Measurements from ENCODE around the gene CAST. TPM values are rescaled to one million over a fixed set of nuclear protein-coding genes. Genes with fewer than 3 reads are reported as not detected.
"Not testable (repeated sequence)": the region's sequence is repeated elsewhere in the genome, so short reads cannot be mapped to it uniquely, and the experiment has no call there.

Gene CAST
- 84.4 TPM for total RNA-seq

- DNase-seq (ENCODE audit: low spot score): peak; percentile 97
- peak; percentile 78 for ATAC-seq
Measured at GRCh38 chr5:96661855-96662724, at the start of gene CAST. Gene CAST, plus strand, starts transcription at chr5:96662376. Its CDS starts 47 bp downstream, at chr5:96662423.

- DNase-seq (ENCODE audit: low spot score): peak; percentile 52
- ATAC-seq: peak; percentile 98
Measured at GRCh38 chr5:96614110-96614691, 48.0 kb upstream of the CAST start.

- ATAC-seq: no peak
- no peak for DNase-seq (ENCODE audit: low spot score)
Measured at GRCh38 chr5:96615223-96615622, 47.0 kb upstream of the CAST start.

GRCh38 chr5:96616801-96617200 is 45.4 kb upstream of the CAST start:
- DNase-seq (ENCODE audit: low spot score) (no peak), ATAC-seq (no peak)

- ATAC-seq; DNase-seq (ENCODE audit: low spot score): not testable (repeated sequence)
Measured at GRCh38 chr5:96618311-96619016, 43.7 kb upstream of the CAST start.

- ATAC-seq: no peak
Measured at GRCh38 chr5:96619946-96620345, 42.2 kb upstream of the CAST start.

GRCh38 chr5:96624596-96624995 is 37.6 kb upstream of the CAST start:
- ATAC-seq (no peak), DNase-seq (ENCODE audit: low spot score) (no peak)

More at GRCh38 chr5:96619946-96620345, 42.2 kb upstream of the CAST start:
- no peak for DNase-seq (ENCODE audit: low spot score)

- ATAC-seq: no peak
- DNase-seq (ENCODE audit: low spot score): no peak
Measured at GRCh38 chr5:96625365-96625764, 36.8 kb upstream of the CAST start.

GRCh38 chr5:96626956-96627355 is 35.2 kb upstream of the CAST start:
- no peak for DNase-seq (ENCODE audit: low spot score)
- peak; percentile 38 for ATAC-seq

GRCh38 chr5:96627792-96628398 is 34.3 kb upstream of the CAST start:
- DNase-seq (ENCODE audit: low spot score): no peak
- peak; percentile 97 for ATAC-seq

- DNase-seq (ENCODE audit: low spot score) (no peak), ATAC-seq (no peak)
Measured at GRCh38 chr5:96628406-96628805, 33.8 kb upstream of the CAST start.

GRCh38 chr5:96629774-96630173 is 32.4 kb upstream of the CAST start:
- no peak for ATAC-seq

GRCh38 chr5:96633820-96634219 is 28.4 kb upstream of the CAST start:
- no peak for ATAC-seq

More at GRCh38 chr5:96629774-96630173, 32.4 kb upstream of the CAST start:
- DNase-seq (ENCODE audit: low spot score): no peak

GRCh38 chr5:96634881-96635280 is 27.3 kb upstream of the CAST start:
- no peak for DNase-seq (ENCODE audit: low spot score)
- no peak for ATAC-seq

More at GRCh38 chr5:96633820-96634219, 28.4 kb upstream of the CAST start:
- no peak for DNase-seq (ENCODE audit: low spot score)

- ATAC-seq: no peak
- DNase-seq (ENCODE audit: low spot score): no peak
Measured at GRCh38 chr5:96636046-96636445, 26.1 kb upstream of the CAST start.

- DNase-seq (ENCODE audit: low spot score) (no peak), ATAC-seq (no peak)
Measured at GRCh38 chr5:96636594-96636993, 25.6 kb upstream of the CAST start.

GRCh38 chr5:96637196-96637595 is 25.0 kb upstream of the CAST start:
- ATAC-seq (no peak), DNase-seq (ENCODE audit: low spot score) (no peak)

GRCh38 chr5:96638561-96638960 is 23.6 kb upstream of the CAST start:
- DNase-seq (ENCODE audit: low spot score): no peak
- no peak for ATAC-seq

GRCh38 chr5:96640696-96641095 is 21.5 kb upstream of the CAST start:
- no peak for DNase-seq (ENCODE audit: low spot score)
- ATAC-seq: no peak

GRCh38 chr5:96641368-96642280 is 20.6 kb upstream of the CAST start:
- ATAC-seq (no peak), DNase-seq (ENCODE audit: low spot score) (no peak)
